Renal cortical epithelial cell (primary cell): ENCODE measurements around the gene CTPS2. TPM values are rescaled to one million over a fixed set of nuclear protein-coding genes. Genes with fewer than 3 reads are reported as not detected.
"Not testable (repeated sequence)": the region's sequence is repeated elsewhere in the genome, so short reads cannot be mapped to it uniquely, and the experiment has no call there.

Source experiments
- DNase-seq: peaks from one replicate; pipeline ENCODE4 v3.0.0-alpha.2; 2011; ENCODE audit warnings: low read depth
- total RNA-seq: library from RNA; depleted of rRNA; stranded (reverse); fragments of >200 nt; gene quantifications from 2 replicates; pipeline ENCODE4 v1.2.3, GENCODE V29; 2014

The CTPS2 gene, protein sequence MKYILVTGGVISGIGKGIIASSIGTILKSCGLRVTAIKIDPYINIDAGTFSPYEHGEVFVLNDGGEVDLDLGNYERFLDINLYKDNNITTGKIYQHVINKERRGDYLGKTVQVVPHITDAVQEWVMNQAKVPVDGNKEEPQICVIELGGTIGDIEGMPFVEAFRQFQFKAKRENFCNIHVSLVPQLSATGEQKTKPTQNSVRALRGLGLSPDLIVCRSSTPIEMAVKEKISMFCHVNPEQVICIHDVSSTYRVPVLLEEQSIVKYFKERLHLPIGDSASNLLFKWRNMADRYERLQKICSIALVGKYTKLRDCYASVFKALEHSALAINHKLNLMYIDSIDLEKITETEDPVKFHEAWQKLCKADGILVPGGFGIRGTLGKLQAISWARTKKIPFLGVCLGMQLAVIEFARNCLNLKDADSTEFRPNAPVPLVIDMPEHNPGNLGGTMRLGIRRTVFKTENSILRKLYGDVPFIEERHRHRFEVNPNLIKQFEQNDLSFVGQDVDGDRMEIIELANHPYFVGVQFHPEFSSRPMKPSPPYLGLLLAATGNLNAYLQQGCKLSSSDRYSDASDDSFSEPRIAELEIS
- total RNA-seq = 20.7 and 25.3 TPM in 2 replicates

GRCh38 chrX:16712548-16713155 lies at the start of gene CTPS2:
TSS of gene CTPS2 (minus strand) at chrX:16712669. CDS start at chrX:16702902, 9,767 bp downstream.
- peak; percentile 17 for DNase-seq

DNA sequence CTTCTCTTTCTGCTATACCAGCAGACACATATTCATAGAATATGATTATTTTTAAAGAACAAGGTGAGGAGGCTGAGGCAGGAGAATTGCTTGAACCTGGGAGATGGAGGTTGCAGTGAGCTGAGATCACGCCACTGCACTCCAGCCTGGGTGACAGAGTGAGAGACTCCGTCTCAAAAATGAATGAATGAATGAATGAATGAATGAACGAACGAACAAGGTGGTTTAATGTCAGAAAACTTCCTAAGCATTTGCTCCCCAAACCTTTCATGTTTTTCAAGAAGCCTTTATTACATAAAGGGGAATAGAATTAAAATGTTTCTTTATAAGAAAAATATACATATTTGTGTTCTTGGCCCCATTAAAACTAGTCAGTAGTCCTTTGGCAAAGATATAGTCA lies 49.0 kb upstream of the CTPS2 start:
- not testable (repeated sequence) for DNase-seq

DNA sequence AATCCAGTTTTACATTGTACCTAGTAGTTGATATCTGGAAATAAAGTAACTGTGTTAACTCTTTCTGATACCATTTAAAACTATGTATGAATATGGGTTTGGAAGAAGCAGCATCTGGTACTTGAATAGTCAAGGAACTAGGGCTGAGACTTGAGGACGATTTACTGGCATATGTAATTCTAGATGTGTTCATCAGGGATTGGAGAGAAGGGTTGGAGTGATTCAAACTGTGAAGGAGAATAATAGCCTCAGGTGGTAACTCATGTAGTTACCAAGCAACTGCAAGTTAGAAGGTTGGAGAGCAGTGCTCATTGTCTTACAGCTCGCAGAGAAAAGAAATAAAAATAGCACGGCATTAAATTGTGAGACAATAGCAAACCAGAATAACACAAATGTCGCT lies 44.3 kb upstream of the CTPS2 start:
- peak; percentile 52 for DNase-seq

DNA sequence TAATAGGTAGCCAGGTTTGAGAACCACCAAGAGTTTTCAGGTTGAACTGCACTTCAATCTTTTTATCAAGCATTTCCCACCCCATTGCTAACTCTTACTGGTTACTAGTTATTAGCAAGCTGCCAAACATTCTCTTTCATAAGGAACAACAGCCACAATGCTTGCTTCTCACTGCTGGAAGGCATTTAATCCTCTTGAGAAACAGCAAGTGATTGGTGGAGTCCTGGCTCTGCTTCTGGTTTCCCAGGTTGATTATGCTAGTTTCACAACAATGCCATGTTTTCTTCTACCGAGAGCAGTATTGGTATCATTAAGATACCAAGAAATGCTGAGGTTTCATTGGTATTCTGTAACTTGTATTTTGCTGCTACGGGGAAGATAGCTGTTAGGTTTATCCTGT lies 41.5 kb upstream of the CTPS2 start:
- no peak for DNase-seq

DNA sequence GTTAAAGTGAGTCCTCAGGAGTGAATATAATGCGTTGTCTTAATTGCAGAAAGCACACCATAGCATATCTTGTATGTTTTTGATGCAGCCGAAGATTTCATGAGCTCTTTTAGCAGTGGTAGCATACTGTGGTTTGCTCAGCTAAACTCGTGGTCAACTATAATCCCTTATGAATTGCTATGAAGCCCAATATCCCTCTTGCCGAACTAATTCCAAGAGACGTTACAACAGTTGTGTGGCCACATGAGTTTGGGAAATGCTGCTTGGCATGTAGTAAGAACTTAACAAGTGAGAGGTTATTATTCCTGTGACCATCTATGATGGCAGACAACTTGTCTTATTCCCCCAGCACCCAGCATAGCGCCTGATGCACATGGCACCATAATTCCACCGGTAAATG lies 37.7 kb upstream of the CTPS2 start:
- DNase-seq = no peak

- DNase-seq = no peak
Measured at GRCh38 chrX:16748425-16748824, 36.0 kb upstream of the CTPS2 start.

DNA sequence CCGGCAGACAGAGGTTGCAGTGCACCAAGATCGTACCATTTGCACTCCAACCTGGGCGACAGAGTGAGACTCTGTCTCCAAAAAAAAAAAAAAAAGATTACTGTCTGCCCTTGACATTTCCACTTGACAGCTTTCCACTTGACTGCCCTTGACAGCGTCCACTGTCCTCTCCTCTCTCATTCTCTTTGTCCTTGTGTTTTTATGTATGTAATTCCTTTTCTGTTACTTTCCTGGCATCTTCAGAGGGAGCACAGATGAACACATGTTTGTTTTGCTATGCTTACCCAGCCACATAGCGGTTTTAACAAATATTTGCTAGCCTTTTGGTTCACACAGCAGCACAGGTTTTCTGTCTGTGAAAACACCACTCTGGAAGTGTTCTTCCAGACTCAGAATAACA lies 33.2 kb upstream of the CTPS2 start:
- no peak for DNase-seq

DNA sequence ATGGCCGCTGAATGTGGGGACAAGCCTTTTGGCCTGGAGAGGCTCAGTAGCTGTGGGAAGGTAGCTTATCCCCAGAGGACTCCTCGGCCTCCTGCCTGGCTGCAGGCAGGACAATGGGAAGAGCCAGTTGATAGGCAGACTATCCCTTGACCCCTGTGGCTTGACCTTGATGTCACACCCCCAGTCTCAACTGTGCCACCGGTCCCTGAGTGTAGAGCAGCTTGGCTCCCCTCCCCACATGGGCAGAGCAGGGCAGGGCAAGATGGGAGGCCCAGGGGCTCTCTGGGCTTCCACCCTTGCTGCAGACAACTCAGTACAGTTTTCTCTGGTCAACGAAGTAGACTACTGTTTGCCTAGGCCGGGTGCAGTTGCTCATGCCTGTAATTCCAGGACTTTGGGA lies 32.6 kb upstream of the CTPS2 start:
- no peak for DNase-seq

DNA sequence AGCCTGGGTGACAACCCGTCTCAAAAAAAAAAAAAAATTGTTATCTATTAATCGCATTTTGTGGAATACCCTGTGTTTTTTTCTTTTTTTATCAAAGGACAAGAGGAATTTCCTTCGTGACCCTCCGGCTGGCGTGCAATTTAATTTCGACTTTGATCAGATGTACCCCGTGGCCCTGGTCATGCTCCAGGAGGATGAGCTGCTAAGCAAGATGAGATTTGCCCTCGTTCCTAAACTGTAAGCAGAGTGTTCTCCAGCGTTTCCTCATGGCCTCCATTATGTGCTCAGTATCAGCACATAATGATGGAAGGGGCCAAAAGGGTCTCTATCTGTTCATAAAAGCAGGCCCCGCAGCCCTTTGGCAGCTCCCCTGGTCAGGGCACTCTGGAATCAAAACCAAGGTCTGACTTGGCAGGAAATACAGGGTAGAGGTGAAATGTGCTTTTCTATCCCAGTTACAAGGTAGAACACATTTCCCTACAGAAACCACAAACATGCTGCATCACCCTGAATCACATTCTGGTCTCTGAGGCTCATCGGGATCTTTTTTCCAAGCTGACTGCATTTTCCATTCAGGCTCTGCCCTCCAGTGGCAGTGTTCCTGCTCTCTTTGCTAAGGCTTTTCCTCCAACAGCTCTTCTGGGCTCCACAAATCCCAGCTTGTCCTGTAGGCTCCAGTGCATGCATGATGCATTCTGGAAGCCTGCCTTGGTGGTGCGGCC lies 31.3 kb upstream of the CTPS2 start:
- peak; percentile 84 for DNase-seq

GRCh38 chrX:16739574-16739973 lies 27.1 kb upstream of the CTPS2 start:
- DNase-seq = no peak

GRCh38 chrX:16737024-16737423 lies 24.6 kb upstream of the CTPS2 start:
- no peak for DNase-seq

- DNase-seq = no peak
Measured at GRCh38 chrX:16733013-16733412, 20.5 kb upstream of the CTPS2 start.

- DNase-seq = no peak
Measured at GRCh38 chrX:16730450-16730849, 18.0 kb upstream of the CTPS2 start.

DNA sequence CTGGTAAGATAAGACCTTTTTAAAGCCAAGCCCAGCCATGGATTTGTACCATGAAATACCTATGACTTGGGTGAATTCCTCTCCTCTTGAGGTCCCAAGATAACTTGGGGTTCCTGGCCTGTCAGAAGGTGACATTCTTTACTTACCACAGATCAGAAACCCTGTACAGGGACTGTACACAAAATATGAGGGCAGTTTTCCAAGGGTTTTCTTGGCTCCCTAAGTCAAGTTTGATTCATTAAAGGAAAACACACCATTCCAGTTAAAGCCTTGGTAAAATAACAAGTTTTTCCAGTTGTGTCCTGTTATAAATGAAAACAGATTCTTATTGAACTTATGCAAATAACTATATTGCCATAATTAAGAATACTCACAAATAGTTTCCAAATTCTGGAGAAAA lies 15.2 kb upstream of the CTPS2 start:
- DNase-seq = no peak

GRCh38 chrX:16726347-16726988 lies 14.0 kb upstream of the CTPS2 start:
- DNase-seq = peak; percentile 45

GRCh38 chrX:16725072-16725471 lies 12.6 kb upstream of the CTPS2 start:
- DNase-seq = no peak

DNA sequence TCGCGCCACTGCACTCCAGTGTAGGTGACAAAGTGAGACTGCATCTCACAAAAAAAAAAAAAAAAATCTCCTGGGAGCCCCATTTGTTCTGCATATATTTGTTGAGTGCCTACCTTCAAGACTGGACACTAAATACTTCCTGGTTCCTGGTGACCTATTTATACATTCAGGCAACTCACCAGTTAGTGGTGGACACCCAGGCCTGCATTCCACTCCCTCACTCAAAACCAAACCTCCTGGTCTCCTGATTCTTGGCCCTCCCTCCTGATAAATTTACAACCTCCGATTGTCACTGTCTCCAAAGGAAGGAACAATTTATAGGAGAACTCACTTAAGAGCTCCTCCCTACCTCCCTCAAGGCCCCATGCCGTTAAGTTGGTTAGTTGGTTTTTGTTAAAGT lies 10.0 kb upstream of the CTPS2 start:
- DNase-seq = peak; percentile 54

- peak; percentile 92 for DNase-seq
Measured at GRCh38 chrX:16719334-16720084, 7.0 kb upstream of the CTPS2 start, which contains the start of gene SYAP1. TSS of gene SYAP1 (plus strand) at chrX:16719612. CDS start at chrX:16719725, 113 bp downstream.

- no peak for DNase-seq
Measured at GRCh38 chrX:16718824-16719333, 6.4 kb upstream of the CTPS2 start.

GRCh38 chrX:16716451-16716850 lies 4.0 kb upstream of the CTPS2 start:
- DNase-seq = not testable (repeated sequence)

GRCh38 chrX:16715638-16716037 lies 3.2 kb upstream of the CTPS2 start:
- not testable (repeated sequence) for DNase-seq
